Cardiac fibroblast (primary cell): ENCODE measurements around the gene SCG3.
A peak's percentile ranks its signal among the peaks of the same experiment; 100 is the strongest.
"Not testable (repeated sequence)": the region's sequence is repeated elsewhere in the genome, so short reads cannot be mapped to it uniquely, and the experiment has no call there.

Experiments used
- DNase-seq, 2 donors: peaks; one replicate each; pipeline versions ENCODE4 v3.0.0 to v3.0.0-alpha.2; 2010; ENCODE audit warnings: low read depth in 2 of 2
- H3K4me3 ChIP-seq, 2 donors: replicated peaks in 1 of 2; 1 replicate in 1 of 2; 2 replicates in 1 of 2; pipeline ENCODE4 v1.5.1; 2011; ENCODE audit warnings: low read depth in 2 of 2, low read length in 2 of 2, mild to moderate bottlenecking in 2 of 2, moderate library complexity in 1 of 2
- TF ChIP-seq, protein P1 (sequence below): IDR thresholded peaks from one replicate; pipeline ENCODE4 v1.5.1; 2011; ENCODE audit warnings: low read depth, mild to moderate bottlenecking, low read length, inconsistent platforms

Gene SCG3

DNA sequence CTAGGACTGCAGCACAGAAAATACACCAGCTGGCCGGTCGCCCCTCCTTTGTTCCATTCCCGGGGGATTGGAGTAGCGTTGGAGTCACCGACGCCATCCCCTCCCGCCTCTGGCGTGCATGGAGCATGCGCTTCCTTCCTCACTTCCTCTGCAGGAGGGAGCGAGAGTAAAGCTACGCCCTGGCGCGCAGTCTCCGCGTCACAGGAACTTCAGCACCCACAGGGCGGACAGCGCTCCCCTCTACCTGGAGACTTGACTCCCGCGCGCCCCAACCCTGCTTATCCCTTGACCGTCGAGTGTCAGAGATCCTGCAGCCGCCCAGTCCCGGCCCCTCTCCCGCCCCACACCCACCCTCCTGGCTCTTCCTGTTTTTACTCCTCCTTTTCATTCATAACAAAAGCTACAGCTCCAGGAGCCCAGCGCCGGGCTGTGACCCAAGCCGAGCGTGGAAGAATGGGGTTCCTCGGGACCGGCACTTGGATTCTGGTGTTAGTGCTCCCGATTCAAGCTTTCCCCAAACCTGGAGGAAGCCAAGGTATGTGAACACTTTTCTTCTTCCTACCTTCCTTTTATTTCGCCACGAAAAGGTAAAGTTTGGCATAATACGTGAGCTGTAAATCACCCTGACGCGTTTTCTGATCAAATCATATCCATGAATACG, at the start of gene SCG3:
Gene SCG3 (plus strand): TSS at position 201 of the 661 bp plus-strand sequence. CDS start 253 bp downstream, at position 454.
- peak; percentile 70 to 72 for DNase-seq
- TF ChIP-seq, protein P1, sequence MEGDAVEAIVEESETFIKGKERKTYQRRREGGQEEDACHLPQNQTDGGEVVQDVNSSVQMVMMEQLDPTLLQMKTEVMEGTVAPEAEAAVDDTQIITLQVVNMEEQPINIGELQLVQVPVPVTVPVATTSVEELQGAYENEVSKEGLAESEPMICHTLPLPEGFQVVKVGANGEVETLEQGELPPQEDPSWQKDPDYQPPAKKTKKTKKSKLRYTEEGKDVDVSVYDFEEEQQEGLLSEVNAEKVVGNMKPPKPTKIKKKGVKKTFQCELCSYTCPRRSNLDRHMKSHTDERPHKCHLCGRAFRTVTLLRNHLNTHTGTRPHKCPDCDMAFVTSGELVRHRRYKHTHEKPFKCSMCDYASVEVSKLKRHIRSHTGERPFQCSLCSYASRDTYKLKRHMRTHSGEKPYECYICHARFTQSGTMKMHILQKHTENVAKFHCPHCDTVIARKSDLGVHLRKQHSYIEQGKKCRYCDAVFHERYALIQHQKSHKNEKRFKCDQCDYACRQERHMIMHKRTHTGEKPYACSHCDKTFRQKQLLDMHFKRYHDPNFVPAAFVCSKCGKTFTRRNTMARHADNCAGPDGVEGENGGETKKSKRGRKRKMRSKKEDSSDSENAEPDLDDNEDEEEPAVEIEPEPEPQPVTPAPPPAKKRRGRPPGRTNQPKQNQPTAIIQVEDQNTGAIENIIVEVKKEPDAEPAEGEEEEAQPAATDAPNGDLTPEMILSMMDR: no peak
- no peak within 1 kb of the TSS for H3K4me3 ChIP-seq

DNA sequence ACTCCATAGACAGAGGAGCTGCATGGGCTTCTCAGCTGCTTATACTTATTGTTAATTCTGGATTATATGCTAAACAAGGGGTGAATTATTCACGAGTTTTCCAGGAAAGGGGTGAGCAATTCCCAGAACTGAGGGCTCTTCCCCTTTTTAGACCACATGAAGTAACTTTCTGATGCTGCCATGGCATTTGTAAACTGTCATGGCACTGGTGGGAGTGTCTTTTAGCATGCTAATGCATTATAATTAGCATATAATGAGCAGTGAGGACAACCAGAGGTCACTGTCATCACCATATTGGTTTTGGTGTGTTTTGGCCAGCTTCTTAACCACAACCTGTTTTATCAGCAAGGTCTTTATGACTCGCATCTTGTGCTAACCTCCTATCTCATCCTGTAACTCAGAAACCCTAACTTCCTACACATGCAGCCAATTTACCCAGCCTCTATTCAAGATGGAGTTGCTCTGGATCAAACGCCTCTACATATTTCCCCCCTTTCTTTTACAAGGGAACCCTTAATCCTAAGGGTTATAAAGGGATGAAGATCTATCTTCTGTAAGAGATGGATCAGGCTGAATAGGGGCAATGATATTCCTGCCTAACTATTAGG, 46.6 kb upstream of the SCG3 start:
- no peak for DNase-seq

GRCh38 chr15:51641490-51642130, 39.7 kb upstream of the SCG3 start:
- TF ChIP-seq, protein P1: no peak
- H3K4me3 ChIP-seq: no peak overlapping the region
- DNase-seq: no peak

More for the DNA sequence above, 46.6 kb upstream of the SCG3 start:
- H3K4me3 ChIP-seq: no peak overlapping the region
- TF ChIP-seq, protein P1: no peak

- H3K4me3 ChIP-seq: no peak overlapping the region
- TF ChIP-seq, protein P1: no peak
- no peak for DNase-seq
Observed at GRCh38 chr15:51642696-51643095, 38.6 kb upstream of the SCG3 start.

GRCh38 chr15:51647128-51647562, 34.2 kb upstream of the SCG3 start:
- DNase-seq: peak; percentile 64 to 71
- no peak overlapping the region for H3K4me3 ChIP-seq
- TF ChIP-seq, protein P1: no peak

DNA sequence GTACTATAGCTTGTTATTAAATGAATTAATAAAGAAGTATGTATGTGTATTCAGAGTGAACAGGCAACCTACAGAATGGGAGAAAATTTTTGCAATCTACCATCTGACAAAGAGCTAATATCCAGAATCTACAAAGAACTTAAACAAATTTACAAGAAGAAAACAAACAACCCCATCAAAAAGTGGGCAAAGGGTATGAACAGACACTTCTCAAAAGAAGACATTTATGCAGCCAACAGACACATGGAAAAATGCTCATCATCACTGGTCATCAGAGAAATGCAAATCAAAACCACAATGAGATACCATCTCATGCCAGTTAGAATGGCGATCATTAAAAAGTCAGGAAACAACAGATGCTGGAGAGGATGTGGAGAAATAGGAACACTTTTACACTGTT, 33.2 kb upstream of the SCG3 start:
- H3K4me3 ChIP-seq, DNase-seq: not testable (repeated sequence)

DNA sequence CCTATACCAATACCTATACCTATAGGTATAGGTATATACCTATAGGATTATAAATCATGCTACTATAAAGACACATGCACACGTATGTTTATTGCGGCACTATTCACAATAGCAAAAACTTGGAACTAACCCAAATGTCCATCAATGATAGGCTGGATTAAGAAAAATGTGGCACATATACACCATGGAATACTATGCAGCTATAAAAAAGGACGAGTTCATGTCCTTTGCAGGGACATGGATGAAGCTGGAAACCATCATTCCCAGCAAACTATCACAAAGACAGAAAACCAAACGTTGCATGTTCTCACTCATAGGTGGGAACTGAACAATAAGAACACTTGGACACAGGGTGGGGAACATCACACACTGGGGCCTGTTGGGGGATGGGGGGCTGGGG, 32.7 kb upstream of the SCG3 start:
- H3K4me3 ChIP-seq, DNase-seq: not testable (repeated sequence)
